Esophagus muscularis mucosa (tissue), 4 donors: ENCODE data around the gene CER1. TPM values are rescaled to one million over a fixed set of nuclear protein-coding genes. Genes with fewer than 3 reads are reported as not detected.

Source experiments
- DNase-seq: peaks from one replicate; pipeline ENCODE4 v3.0.0-alpha.2; 2017; ENCODE audit errors: extremely low spot score
- H3K27ac ChIP-seq, 4 donors: fragments of 200-600 bp; sonication (generic); replicated peaks in 1 of 4; 1 replicate in 3 of 4; 2 replicates in 1 of 4; pipeline ENCODE4 v1.5.1; 2016 to 2019; ENCODE audit warnings: mild to moderate bottlenecking in 1 of 4
- H3K27me3 ChIP-seq, 4 donors: fragments of 200-600 bp; sonication (generic); one replicate each; pipeline versions ENCODE4 v1.5.1 to v1.6.0; 2016 to 2019
- H3K36me3 ChIP-seq, 4 donors: fragments of 200-600 bp; sonication (generic); one replicate each; pipeline ENCODE4 v1.5.1; 2016 to 2019
- H3K4me1 ChIP-seq, 4 donors: fragments of 200-600 bp; sonication (generic); one replicate each; pipeline ENCODE4 v1.5.1; 2016 to 2019
- H3K4me3 ChIP-seq, 4 donors: fragments of 200-600 bp; sonication (generic); 1 replicate in 2 of 4; 2 replicates in 2 of 4; pipeline ENCODE4 v1.5.1; 2016 to 2019; ENCODE audit warnings: mild to moderate bottlenecking in 4 of 4, moderate library complexity in 1 of 4
- H3K9me3 ChIP-seq, 4 donors: fragments of 200-600 bp; sonication (generic); 1 replicate in 3 of 4; 2 replicates in 1 of 4; pipeline ENCODE4 v1.5.1; 2016 to 2019
- CTCF ChIP-seq, 3 experiments: fragments of 200-600 bp in 2 of 3; fragments of 450-650 bp in 1 of 3; sonication (generic) in 2 of 3; IDR thresholded peaks; one replicate each; pipeline ENCODE4 v1.5.1; 2017 to 2019; ENCODE audit warnings: antibody characterized with exemption in 3 of 3, mild to moderate bottlenecking in 2 of 3, moderate library complexity in 1 of 3
- EP300 ChIP-seq: sonication (generic); formaldehyde crosslinking; IDR thresholded peaks from one replicate; pipeline ENCODE4 v1.6.1; 2017; ENCODE audit warnings: antibody characterized with exemption
- POLR2A ChIP-seq: fragments of 450-650 bp; IDR thresholded peaks from one replicate; pipeline ENCODE4 v1.6.1; 2017; ENCODE audit warnings: antibody characterized with exemption, moderate library complexity, mild to moderate bottlenecking, low read depth
- POLR2AphosphoS5 ChIP-seq, 2 donors: sonication (generic); formaldehyde crosslinking; IDR thresholded peaks; one replicate each; pipeline ENCODE4 v1.6.1; 2017; ENCODE audit warnings: antibody characterized with exemption in 2 of 2
- WGBS: methylation state at CpG from one replicate; pipeline ENCODE4 v1.1.5; 2018; 5-methylcytosine and 5-hydroxymethylcytosine counted together
- intact Hi-C: fragments of 100-400 bp; cut with DNase I; formaldehyde crosslinking; loops from one replicate; pipeline ENCODE4 v1.15.1; 2023
- total RNA-seq, 4 donors: library from RNA; depleted of rRNA; stranded (reverse); fragments of >200 nt; gene quantifications; one replicate each; pipeline versions ENCODE4 v1.1.0 to v1.2.1, GENCODE V29; 2016

Gene CER1
- total RNA-seq, 4 donors from 2014 or later = not detected

GRCh38 chr9:14766299-14766698 lies 43.8 kb upstream of the CER1 start:
- 85% methylated on average over 5 of the region's 6 CpGs for WGBS
- Histone ChIP-seq H3K27me3 (no peaks in the 10 kb centered on the region), H3K36me3 (no peaks in the 10 kb centered on the region), H3K4me3 (no peak overlapping the region), H3K4me1 (peaks cover 0 to 4% (median 0%) of the 10 kb centered on the region in 4 donors), H3K9me3 (no peaks in the 10 kb centered on the region), H3K27ac (no peak overlapping the region)
- no peak for DNase-seq
- intact Hi-C loops = no loop called here
- TF ChIP-seq EP300 (no peak), POLR2A (no peak), CTCF (IDR thresholded peaks at IDR 0.05) (no peak), POLR2AphosphoS5 (IDR thresholded peaks at IDR 0.05) (no peak)

- Histone ChIP-seq H3K27ac (no peak overlapping the region), H3K9me3 (no peaks in the 10 kb centered on the region), H3K36me3 (no peaks in the 10 kb centered on the region), H3K4me1 (no peaks in the 10 kb centered on the region), H3K4me3 (no peak overlapping the region), H3K27me3 (no peaks in the 10 kb centered on the region)
- DNase-seq = no peak
- TF ChIP-seq POLR2AphosphoS5 (IDR thresholded peaks at IDR 0.05) (no peak), CTCF (IDR thresholded peaks at IDR 0.05) (no peak), EP300 (no peak), POLR2A (no peak)
- intact Hi-C loops = no loop called here
- WGBS = 88% methylated on average over 2 of the region's 2 CpGs
Measured at GRCh38 chr9:14761584-14761983, 39.1 kb upstream of the CER1 start.

GRCh38 chr9:14760060-14760459 lies 37.5 kb upstream of the CER1 start:
- H3K4me1 ChIP-seq = no peaks in the 10 kb centered on the region
- intact Hi-C loops = no loop called here
- H3K27me3 ChIP-seq = no peaks in the 10 kb centered on the region
- TF ChIP-seq POLR2AphosphoS5 (IDR thresholded peaks at IDR 0.05) (no peak), CTCF (IDR thresholded peaks at IDR 0.05) (no peak), POLR2A (no peak)
- WGBS = 0% methylated on average over 1 of the region's 1 CpG
- H3K4me3 ChIP-seq = no peak overlapping the region
- no peaks in the 10 kb centered on the region for H3K9me3 ChIP-seq
- H3K36me3 ChIP-seq = no peaks in the 10 kb centered on the region
- DNase-seq = no peak
- H3K27ac ChIP-seq = no peak overlapping the region

GRCh38 chr9:14756291-14756690 lies 33.8 kb upstream of the CER1 start:
- Histone ChIP-seq H3K36me3 (no peaks in the 10 kb centered on the region), H3K27ac (no peak overlapping the region), H3K27me3 (no peaks in the 10 kb centered on the region), H3K9me3 (no peaks in the 10 kb centered on the region), H3K4me1 (no peaks in the 10 kb centered on the region), H3K4me3 (no peak overlapping the region)
- 76% methylated on average over 1 of the region's 1 CpG for WGBS
- intact Hi-C loops = no loop called here
- no peak for DNase-seq
- TF ChIP-seq EP300 (no peak), POLR2A (no peak), CTCF (IDR thresholded peaks at IDR 0.05) (no peak), POLR2AphosphoS5 (IDR thresholded peaks at IDR 0.05) (no peak)

- Histone ChIP-seq H3K36me3 (no peaks in the 10 kb centered on the region), H3K9me3 (no peaks in the 10 kb centered on the region), H3K4me1 (no peaks in the 10 kb centered on the region), H3K4me3 (no peak overlapping the region), H3K27ac (no peak overlapping the region), H3K27me3 (no peaks in the 10 kb centered on the region)
- 100% methylated on average over 1 of the region's 1 CpG for WGBS
- intact Hi-C loops = no loop called here
- DNase-seq = no peak
- TF ChIP-seq CTCF (IDR thresholded peaks at IDR 0.05) = no peak
- TF ChIP-seq POLR2A = no peak
- no peak for TF ChIP-seq POLR2AphosphoS5 (IDR thresholded peaks at IDR 0.05)
- TF ChIP-seq EP300 = no peak
Measured at GRCh38 chr9:14752871-14753270, 30.3 kb upstream of the CER1 start.
